NCI-H2171 treated with DMSO at 0.1 percent for 48 hours (cell line): ENCODE results near the gene STARD3.

ENCODE experiments used
- DNase-seq: peaks from one replicate; lab custom pipeline; 2025; lab: John Stamatoyannopoulos, UW

Gene STARD3

GRCh38 chr17:39660397-39661385 lies 23.7 kb downstream of the STARD3 start:
- DNase-seq = no peak

GRCh38 chr17:39661744-39662541 lies 25.0 kb downstream of the STARD3 start:
- DNase-seq = no peak

- no peak for DNase-seq
These were observed 25.8 kb downstream of the STARD3 start for GRCh38 chr17:39662551-39663339.

GRCh38 chr17:39663340-39663687 lies 26.4 kb downstream of the STARD3 start:
- no peak for DNase-seq

DNA sequence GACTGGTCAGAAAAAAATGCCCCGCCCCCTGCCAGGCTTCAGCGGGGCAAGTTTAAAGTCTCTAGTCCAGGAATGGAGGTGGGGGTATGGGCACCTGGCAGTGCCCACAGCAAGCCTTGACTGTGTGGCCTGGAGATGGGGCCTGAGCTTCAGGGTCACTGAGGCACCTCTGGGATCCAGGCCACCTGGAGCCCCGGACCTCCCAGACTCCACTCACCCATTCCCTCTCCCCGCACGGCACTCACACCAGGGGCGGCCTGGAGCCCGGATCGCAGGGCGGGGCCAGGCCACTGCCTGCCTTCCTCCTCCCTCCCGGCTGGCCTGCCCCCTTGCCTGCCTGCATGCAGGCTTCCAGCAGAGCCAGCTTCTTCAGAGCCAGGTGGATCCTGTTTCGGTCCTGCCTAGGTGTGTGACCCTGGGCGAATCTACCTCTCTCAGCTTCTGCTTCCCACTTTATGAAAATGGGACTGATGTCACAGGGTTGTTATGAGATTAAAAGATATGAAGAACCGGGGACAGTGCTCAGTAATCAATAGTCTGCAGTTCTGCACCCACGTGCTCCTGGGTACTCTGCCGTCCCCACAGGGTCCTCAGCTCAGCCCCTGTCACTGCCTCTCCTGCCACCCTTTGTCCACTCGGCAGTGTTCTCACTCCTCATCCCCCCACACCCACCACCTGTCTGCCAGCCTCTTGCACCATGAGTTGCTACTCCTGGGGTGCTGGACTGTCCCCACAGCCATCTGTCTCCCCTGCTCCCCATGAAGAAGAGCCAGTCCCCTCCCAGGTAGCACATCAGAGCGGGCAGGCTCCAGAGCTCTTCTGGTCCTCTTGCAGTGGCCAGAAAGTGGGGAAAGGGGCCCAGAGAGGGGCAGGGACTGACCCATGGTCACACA lies 27.0 kb downstream of the STARD3 start:
- DNase-seq = peak; percentile 25

GRCh38 chr17:39664581-39665561 lies 27.9 kb downstream of the STARD3 start, which contains the start of gene TCAP:
TSS of gene TCAP (plus strand) at chr17:39665349. CDS start at chr17:39665360, 11 bp downstream.
- DNase-seq = no peak

GRCh38 chr17:39665642-39666224 lies 28.8 kb downstream of the STARD3 start:
- peak; percentile 55 for DNase-seq

DNA sequence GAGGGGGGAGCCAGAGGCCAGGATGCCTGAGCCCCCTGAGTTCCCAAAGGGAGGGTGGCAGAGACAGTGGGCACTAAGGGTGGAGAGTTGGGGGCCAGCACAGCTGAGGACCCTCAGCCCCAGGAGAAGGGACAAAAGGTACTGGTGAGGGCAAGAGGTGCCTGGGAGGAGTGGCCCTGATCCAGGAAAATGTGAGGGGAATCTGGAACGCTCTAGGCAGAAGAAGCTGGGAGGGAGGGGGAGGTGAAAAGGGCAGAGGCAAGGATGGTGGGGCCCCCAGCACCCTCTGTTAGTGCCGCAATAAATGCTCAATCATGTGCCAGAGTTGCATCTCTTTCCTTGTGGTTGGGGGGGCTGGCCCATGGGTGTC lies 29.3 kb downstream of the STARD3 start:
- no peak for DNase-seq

DNA sequence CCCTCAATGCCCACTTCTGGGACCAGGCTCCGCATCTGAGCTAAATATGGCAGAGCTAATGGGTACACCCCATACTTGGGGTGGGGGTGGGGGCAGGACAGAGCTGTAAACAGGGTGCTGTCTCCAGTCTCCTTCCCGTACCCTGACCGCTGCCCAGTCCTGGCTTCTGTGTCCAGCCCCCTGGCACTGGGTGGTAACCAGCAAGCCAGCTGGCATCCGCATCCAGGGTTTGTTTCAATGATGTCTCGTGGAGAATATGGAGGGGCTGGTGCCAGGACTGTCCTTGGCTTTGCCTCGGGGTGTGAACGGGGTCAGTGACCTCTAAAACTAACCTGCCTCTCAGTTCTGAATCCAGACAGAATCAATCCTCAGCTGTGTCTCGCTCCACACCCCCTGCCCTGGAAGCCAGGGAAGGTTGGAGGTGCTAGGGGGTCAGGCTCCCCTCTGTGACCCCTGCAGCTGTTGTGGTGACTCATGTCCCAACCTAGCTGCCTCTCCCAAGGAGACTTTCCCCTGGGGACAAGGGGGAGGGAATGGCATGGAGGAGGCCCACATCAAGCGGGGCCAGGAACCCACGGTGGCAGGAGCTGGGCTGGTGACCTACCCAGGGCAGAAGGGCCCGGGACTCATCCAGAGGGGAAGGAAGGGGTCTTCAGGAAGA lies 29.8 kb downstream of the STARD3 start:
- DNase-seq = no peak

- no peak for DNase-seq
These were observed 30.5 kb downstream of the STARD3 start for GRCh38 chr17:39667262-39667944.

- peak; percentile 59 for DNase-seq
These were observed 31.3 kb downstream of the STARD3 start, which contains the start of gene PNMT for GRCh38 chr17:39667945-39668924. TSS of gene PNMT (plus strand) at chr17:39668453. CDS start at chr17:39668476, 23 bp downstream.

- no peak for DNase-seq
These were observed 33.2 kb downstream of the STARD3 start for GRCh38 chr17:39669897-39670735.

GRCh38 chr17:39670746-39671145 lies 33.8 kb downstream of the STARD3 start:
- DNase-seq = no peak

GRCh38 chr17:39671651-39672521 lies 34.9 kb downstream of the STARD3 start:
- no peak for DNase-seq
